HepG2 (cell line): ENCODE results near the gene GALNT10. TPM values are rescaled to one million over a fixed set of nuclear protein-coding genes. Genes with fewer than 3 reads are reported as not detected.

Experiments
- ASH2L ChIP-seq: fragments of 300-600, 200-600 bp; sonication (generic); IDR thresholded peaks from 2 replicates; pipeline ENCODE4 v1.7.0; 2017; ENCODE audit warnings: low read depth, mild to moderate bottlenecking, moderate library complexity, mixed read lengths, low read length; ENCODE audit not compliant: insufficient read length
- FOXP1 ChIP-seq, 2 experiments: fragments of 450-650 bp in 1 of 2; IDR thresholded peaks; 2 replicates each; pipeline ENCODE4 v1.6.1; 2017 to 2018; ENCODE audit warnings: antibody characterized with exemption in 1 of 2
- KDM2A ChIP-seq: sonication (generic); formaldehyde crosslinking; IDR thresholded peaks from 2 replicates; pipeline ENCODE4 v1.4.0; 2020; ENCODE audit warnings: low read depth, missing genetic modification reagents, borderline replicate concordance
- KMT2A ChIP-seq: sonication (generic); formaldehyde crosslinking; IDR thresholded peaks from 2 replicates; pipeline ENCODE4 v1.4.0; 2020; ENCODE audit warnings: missing genetic modification reagents
- NFKB2 ChIP-seq: sonication (generic); formaldehyde crosslinking; IDR thresholded peaks from 2 replicates; pipeline ENCODE4 v1.4.0; 2020; ENCODE audit warnings: missing genetic modification reagents, borderline replicate concordance
- SSRP1 ChIP-seq: IDR thresholded peaks from 2 replicates; pipeline ENCODE4 v1.6.1; 2016; ENCODE audit warnings: control low read depth
- WIZ ChIP-seq: sonication (generic); formaldehyde crosslinking; IDR thresholded peaks from 2 replicates; pipeline ENCODE4 v1.5.1; 2020; ENCODE audit warnings: mild to moderate bottlenecking, missing genetic modification reagents
- ZNF501 ChIP-seq: sonication (generic); formaldehyde crosslinking; IDR thresholded peaks from 2 replicates; pipeline ENCODE4 v1.5.1; 2020; ENCODE audit warnings: mild to moderate bottlenecking, moderate library complexity, missing genetic modification reagents
- ZNF549 ChIP-seq: sonication (generic); formaldehyde crosslinking; IDR thresholded peaks from 2 replicates; pipeline ENCODE4 v1.5.0; 2020; ENCODE audit warnings: missing genetic modification reagents
- ZNF7 ChIP-seq: IDR thresholded peaks from 2 replicates; pipeline ENCODE4 v1.6.1; 2016; ENCODE audit warnings: missing biosample characterization, missing genetic modification reagents
- ZSCAN29 ChIP-seq: sonication (generic); formaldehyde crosslinking; conservative IDR thresholded peaks from 2 replicates; pipeline ENCODE4 v1.4.0; 2020; ENCODE audit warnings: mild to moderate bottlenecking, missing genetic modification reagents
- polyA plus RNA-seq, 8 experiments: library from polyadenylated mRNA; depleted of rRNA in 3 of 8; stranded (reverse) in 7 of 8; unstranded in 1 of 8; fragments of >200 nt; fragmentation: Illumina TruSeq in 4 of 8; extraction: Trizol in 4 of 8; gene quantifications; 2 replicates each; pipeline versions ENCODE4 v1.2.1 to v1.2.3, GENCODE V29; 2011 to 2016; ENCODE audit warnings: low read depth in 4 of 8, missing spikeins in 1 of 8, mixed read lengths in 1 of 8; ENCODE audit not compliant: insufficient read depth in 1 of 8
- total RNA-seq, 5 experiments: library from RNA; depleted of rRNA; stranded (reverse); fragments of >200 nt; fragmentation: Illumina TruSeq; extraction: Trizol; gene quantifications; 2 replicates each; pipeline ENCODE4 v1.2.3, GENCODE V29; 2016; ENCODE audit warnings: low read depth in 1 of 5
- TF ChIP-seq, protein P1 (sequence below): sonication (generic); formaldehyde crosslinking; IDR thresholded peaks from 2 replicates; pipeline ENCODE4 v1.4.0; 2020; ENCODE audit warnings: missing genetic modification reagents, borderline replicate concordance
- TF ChIP-seq, protein P2 (sequence below): sonication (generic); formaldehyde crosslinking; IDR thresholded peaks from 2 replicates; pipeline ENCODE4; 2020; ENCODE audit warnings: missing genetic modification reagents, mild to moderate bottlenecking, borderline replicate concordance
- TF ChIP-seq, protein P3 (sequence below): sonication (generic); formaldehyde crosslinking; IDR thresholded peaks from 2 replicates; pipeline ENCODE4 v1.8.0; 2022; ENCODE audit warnings: mild to moderate bottlenecking, missing genetic modification reagents; ENCODE audit not compliant: insufficient replicate concordance
- TF ChIP-seq, protein P4 (sequence below): sonication (generic); formaldehyde crosslinking; IDR thresholded peaks from 2 replicates; pipeline ENCODE4 v1.4.0; 2020; ENCODE audit warnings: missing genetic modification reagents
- TF ChIP-seq, protein P5 (sequence below): sonication (generic); formaldehyde crosslinking; IDR thresholded peaks from 2 replicates; pipeline ENCODE4 v1.5.0; 2020; ENCODE audit warnings: mild to moderate bottlenecking, missing genetic modification reagents

GALNT10 gene
- total and polyA plus RNA-seq, 2 of the 13 experiments (the other 11 are each of a cell fraction or from before 2014, with no cell fraction given), result 8.1 to 11.2 TPM

DNA sequence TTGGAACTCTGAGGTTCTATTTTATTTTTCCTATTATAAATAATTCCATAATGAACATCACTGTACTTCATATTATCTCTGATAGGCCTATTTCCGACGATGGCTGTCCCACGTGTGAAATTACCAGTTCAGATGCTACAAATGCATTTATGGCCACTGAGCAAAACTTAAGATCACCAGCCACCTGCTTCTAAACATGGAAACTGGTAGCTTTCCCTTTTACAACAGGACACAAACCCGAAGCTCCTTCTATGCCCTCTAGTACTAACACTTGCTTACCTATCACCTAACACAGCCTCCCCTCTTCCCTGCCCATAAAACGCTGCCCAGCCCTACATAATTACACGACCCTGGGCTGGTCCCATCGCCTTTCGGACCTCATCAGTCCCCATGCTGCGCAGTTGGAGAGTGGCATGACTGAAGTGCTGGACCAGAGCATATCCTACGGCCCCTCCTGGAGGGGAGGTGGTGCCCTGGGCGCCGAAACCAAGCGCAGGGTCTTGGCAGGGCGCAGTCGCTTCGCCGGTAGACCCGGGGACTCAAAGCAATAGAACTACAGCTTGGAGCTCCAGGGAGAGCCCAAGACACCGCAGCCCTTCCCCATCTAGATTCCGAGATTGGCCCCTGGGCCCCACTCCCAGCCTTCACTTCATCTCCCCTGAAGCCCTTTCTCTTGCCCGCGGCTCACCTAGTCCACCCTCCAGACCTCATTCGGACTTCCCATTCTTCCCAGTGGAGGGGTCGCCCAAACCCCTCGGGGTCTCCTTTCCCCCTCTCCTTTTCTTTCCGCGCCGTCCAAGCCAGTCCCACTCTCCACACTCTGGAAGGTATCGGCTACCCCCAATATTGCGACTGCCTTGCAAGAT, 254.3 kb downstream of the GALNT10 start (continued):
- TF ChIP-seq, protein P1, sequence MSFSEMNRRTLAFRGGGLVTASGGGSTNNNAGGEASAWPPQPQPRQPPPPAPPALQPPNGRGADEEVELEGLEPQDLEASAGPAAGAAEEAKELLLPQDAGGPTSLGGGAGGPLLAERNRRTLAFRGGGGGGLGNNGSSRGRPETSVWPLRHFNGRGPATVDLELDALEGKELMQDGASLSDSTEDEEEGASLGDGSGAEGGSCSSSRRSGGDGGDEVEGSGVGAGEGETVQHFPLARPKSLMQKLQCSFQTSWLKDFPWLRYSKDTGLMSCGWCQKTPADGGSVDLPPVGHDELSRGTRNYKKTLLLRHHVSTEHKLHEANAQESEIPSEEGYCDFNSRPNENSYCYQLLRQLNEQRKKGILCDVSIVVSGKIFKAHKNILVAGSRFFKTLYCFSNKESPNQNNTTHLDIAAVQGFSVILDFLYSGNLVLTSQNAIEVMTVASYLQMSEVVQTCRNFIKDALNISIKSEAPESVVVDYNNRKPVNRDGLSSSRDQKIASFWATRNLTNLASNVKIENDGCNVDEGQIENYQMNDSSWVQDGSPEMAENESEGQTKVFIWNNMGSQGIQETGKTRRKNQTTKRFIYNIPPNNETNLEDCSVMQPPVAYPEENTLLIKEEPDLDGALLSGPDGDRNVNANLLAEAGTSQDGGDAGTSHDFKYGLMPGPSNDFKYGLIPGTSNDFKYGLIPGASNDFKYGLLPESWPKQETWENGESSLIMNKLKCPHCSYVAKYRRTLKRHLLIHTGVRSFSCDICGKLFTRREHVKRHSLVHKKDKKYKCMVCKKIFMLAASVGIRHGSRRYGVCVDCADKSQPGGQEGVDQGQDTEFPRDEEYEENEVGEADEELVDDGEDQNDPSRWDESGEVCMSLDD (CRISPR knock-in tag), result no peak
- TF ChIP-seq, protein P2, sequence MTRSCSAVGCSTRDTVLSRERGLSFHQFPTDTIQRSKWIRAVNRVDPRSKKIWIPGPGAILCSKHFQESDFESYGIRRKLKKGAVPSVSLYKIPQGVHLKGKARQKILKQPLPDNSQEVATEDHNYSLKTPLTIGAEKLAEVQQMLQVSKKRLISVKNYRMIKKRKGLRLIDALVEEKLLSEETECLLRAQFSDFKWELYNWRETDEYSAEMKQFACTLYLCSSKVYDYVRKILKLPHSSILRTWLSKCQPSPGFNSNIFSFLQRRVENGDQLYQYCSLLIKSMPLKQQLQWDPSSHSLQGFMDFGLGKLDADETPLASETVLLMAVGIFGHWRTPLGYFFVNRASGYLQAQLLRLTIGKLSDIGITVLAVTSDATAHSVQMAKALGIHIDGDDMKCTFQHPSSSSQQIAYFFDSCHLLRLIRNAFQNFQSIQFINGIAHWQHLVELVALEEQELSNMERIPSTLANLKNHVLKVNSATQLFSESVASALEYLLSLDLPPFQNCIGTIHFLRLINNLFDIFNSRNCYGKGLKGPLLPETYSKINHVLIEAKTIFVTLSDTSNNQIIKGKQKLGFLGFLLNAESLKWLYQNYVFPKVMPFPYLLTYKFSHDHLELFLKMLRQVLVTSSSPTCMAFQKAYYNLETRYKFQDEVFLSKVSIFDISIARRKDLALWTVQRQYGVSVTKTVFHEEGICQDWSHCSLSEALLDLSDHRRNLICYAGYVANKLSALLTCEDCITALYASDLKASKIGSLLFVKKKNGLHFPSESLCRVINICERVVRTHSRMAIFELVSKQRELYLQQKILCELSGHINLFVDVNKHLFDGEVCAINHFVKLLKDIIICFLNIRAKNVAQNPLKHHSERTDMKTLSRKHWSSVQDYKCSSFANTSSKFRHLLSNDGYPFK (CRISPR knock-in tag), result 0 out of 2 replicates have a peak, but pooled peaks have one; percentile 14
- TF ChIP-seq KMT2A (CRISPR knock-in tag), result peak; percentile 52; the same call in 1 of the 2 replicates
- TF ChIP-seq ZSCAN29 (CRISPR knock-in tag), result 0 out of 2 replicates have a peak, but pooled peaks have one; percentile 10
- no peak for TF ChIP-seq FOXP1 (IDR thresholded peaks at IDR 0.05)
- no peak for TF ChIP-seq FOXP1 (CRISPR knock-in tag; IDR thresholded peaks at IDR 0.05)
- TF ChIP-seq, protein P3, sequence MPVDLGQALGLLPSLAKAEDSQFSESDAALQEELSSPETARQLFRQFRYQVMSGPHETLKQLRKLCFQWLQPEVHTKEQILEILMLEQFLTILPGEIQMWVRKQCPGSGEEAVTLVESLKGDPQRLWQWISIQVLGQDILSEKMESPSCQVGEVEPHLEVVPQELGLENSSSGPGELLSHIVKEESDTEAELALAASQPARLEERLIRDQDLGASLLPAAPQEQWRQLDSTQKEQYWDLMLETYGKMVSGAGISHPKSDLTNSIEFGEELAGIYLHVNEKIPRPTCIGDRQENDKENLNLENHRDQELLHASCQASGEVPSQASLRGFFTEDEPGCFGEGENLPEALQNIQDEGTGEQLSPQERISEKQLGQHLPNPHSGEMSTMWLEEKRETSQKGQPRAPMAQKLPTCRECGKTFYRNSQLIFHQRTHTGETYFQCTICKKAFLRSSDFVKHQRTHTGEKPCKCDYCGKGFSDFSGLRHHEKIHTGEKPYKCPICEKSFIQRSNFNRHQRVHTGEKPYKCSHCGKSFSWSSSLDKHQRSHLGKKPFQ (CRISPR knock-in tag), result peak; percentile 21
- TF ChIP-seq, protein P4, sequence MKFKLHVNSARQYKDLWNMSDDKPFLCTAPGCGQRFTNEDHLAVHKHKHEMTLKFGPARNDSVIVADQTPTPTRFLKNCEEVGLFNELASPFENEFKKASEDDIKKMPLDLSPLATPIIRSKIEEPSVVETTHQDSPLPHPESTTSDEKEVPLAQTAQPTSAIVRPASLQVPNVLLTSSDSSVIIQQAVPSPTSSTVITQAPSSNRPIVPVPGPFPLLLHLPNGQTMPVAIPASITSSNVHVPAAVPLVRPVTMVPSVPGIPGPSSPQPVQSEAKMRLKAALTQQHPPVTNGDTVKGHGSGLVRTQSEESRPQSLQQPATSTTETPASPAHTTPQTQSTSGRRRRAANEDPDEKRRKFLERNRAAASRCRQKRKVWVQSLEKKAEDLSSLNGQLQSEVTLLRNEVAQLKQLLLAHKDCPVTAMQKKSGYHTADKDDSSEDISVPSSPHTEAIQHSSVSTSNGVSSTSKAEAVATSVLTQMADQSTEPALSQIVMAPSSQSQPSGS (CRISPR knock-in tag), result 0 out of 2 replicates have a peak, but pooled peaks have one; percentile 8
- TF ChIP-seq, protein P5, sequence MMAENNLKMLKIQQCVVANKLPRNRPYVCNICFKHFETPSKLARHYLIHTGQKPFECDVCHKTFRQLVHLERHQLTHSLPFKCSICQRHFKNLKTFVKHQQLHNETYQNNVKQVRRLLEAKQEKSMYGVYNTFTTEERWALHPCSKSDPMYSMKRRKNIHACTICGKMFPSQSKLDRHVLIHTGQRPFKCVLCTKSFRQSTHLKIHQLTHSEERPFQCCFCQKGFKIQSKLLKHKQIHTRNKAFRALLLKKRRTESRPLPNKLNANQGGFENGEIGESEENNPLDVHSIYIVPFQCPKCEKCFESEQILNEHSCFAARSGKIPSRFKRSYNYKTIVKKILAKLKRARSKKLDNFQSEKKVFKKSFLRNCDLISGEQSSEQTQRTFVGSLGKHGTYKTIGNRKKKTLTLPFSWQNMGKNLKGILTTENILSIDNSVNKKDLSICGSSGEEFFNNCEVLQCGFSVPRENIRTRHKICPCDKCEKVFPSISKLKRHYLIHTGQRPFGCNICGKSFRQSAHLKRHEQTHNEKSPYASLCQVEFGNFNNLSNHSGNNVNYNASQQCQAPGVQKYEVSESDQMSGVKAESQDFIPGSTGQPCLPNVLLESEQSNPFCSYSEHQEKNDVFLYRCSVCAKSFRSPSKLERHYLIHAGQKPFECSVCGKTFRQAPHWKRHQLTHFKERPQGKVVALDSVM (CRISPR knock-in tag), result no peak
- TF ChIP-seq ZNF501 (CRISPR knock-in tag), result 0 out of 2 replicates have a peak, but pooled peaks have one; percentile 33
- no peak for TF ChIP-seq ZNF7 (CRISPR knock-in tag)
- 0 out of 2 replicates have a peak, but pooled peaks have one; percentile 7 for TF ChIP-seq SSRP1
- TF ChIP-seq ZNF549 (CRISPR knock-in tag), result no peak
- TF ChIP-seq ASH2L, result no peak
- 0 out of 2 replicates have a peak, but pooled peaks have one; percentile 1 for TF ChIP-seq WIZ (CRISPR knock-in tag)
- TF ChIP-seq NFKB2 (CRISPR knock-in tag), result no peak
- peak; percentile 46; the same call in 1 of the 2 replicates for TF ChIP-seq KDM2A
